CD8-positive, alpha-beta memory T cell (primary cell): ENCODE results near the gene DNAH8. TPM values are rescaled to one million over a fixed set of nuclear protein-coding genes. Genes with fewer than 3 reads are reported as not detected.

Experiments
- CTCF ChIA-PET: fragments of 350-600 bp; sonication (Branson Sonifier 250); formaldehyde crosslinking; loops from one replicate; lab custom pipeline; 2021; ENCODE audit warnings: antibody characterized with exemption; lab: Charles Lee
- POLR2A ChIA-PET: fragments of 350-600 bp; sonication (Branson Sonifier 250); formaldehyde crosslinking; loops from one replicate; lab custom pipeline; 2021; ENCODE audit warnings: antibody characterized with exemption; lab: Charles Lee
- DNase-seq, 5 donors: peaks; one replicate each; pipeline versions ENCODE4 v3.0.0 to v3.0.0-alpha.2; 2020 to 2022; ENCODE audit warnings: mixed read lengths in 1 of 5
- H3K27ac ChIP-seq: one replicate; pipeline ENCODE4 v1.7.0; 2013; ENCODE audit warnings: low read depth, mild to moderate bottlenecking, low read length, moderate library complexity
- H3K27me3 ChIP-seq: 2 replicates; pipeline ENCODE4 v1.7.0; 2013; ENCODE audit warnings: low read length, mild to moderate bottlenecking; ENCODE audit not compliant: insufficient read depth, poor library complexity, severe bottlenecking
- H3K36me3 ChIP-seq: 2 replicates; pipeline ENCODE4 v1.7.0; 2013; ENCODE audit warnings: mild to moderate bottlenecking, low read length, moderate library complexity; ENCODE audit not compliant: insufficient read depth
- H3K4me1 ChIP-seq: 2 replicates; pipeline ENCODE4 v1.7.0; 2013; ENCODE audit warnings: mild to moderate bottlenecking, low read length, moderate library complexity; ENCODE audit not compliant: insufficient read depth
- H3K4me3 ChIP-seq: 2 replicates; pipeline ENCODE4 v1.7.0; 2013; ENCODE audit warnings: mild to moderate bottlenecking, low read length
- H3K9me3 ChIP-seq: 2 replicates; pipeline ENCODE4 v1.7.0; 2013; ENCODE audit warnings: mild to moderate bottlenecking, low read length
- H3K27ac Mint-ChIP-seq, 8 donors: one replicate each; pipeline ENCODE4 v1.8.0; 2020 to 2021; ENCODE audit warnings: mixed read lengths in 8 of 8, mild to moderate bottlenecking in 6 of 8, inconsistent platforms in 3 of 8, moderate library complexity in 3 of 8
- H3K27me3 Mint-ChIP-seq, 2 donors: one replicate each; pipeline ENCODE4 v1.8.0; 2020 to 2021; ENCODE audit warnings: mixed read lengths in 2 of 2, mild to moderate bottlenecking in 1 of 2, moderate library complexity in 1 of 2
- H3K36me3 Mint-ChIP-seq, 3 donors: one replicate each; pipeline ENCODE4 v1.8.0; 2020 to 2021; ENCODE audit warnings: mixed read lengths in 3 of 3, inconsistent platforms in 1 of 3, mild to moderate bottlenecking in 1 of 3
- H3K4me1 Mint-ChIP-seq, 3 donors: one replicate each; pipeline ENCODE4 v1.8.0; 2020 to 2021; ENCODE audit warnings: mixed read lengths in 3 of 3, inconsistent platforms in 1 of 3, mild to moderate bottlenecking in 1 of 3
- H3K4me3 Mint-ChIP-seq, 7 donors: one replicate each; pipeline ENCODE4 v1.8.0; 2020 to 2021; ENCODE audit warnings: mixed read lengths in 7 of 7, mild to moderate bottlenecking in 6 of 7, moderate library complexity in 4 of 7, inconsistent platforms in 2 of 7
- H3K9me3 Mint-ChIP-seq, 5 donors: one replicate each; pipeline ENCODE4 v1.8.0; 2020 to 2022; ENCODE audit warnings: mixed read lengths in 5 of 5, mild to moderate bottlenecking in 3 of 5, moderate library complexity in 2 of 5, inconsistent platforms in 1 of 5
- polyA plus RNA-seq: library from polyadenylated mRNA; unstranded; fragments of 300-500 nt; fragmentation: Illumina TruSeq; gene quantifications from one replicate; pipeline ENCODE4 v1.2.3, GENCODE V29; 2021
- total RNA-seq, 2 experiments: library from RNA; stranded (reverse); gene quantifications; one replicate each; pipeline ENCODE4 v1.2.3, GENCODE V29; 2021

DNAH8 gene
- total and polyA plus RNA-seq, 3 experiments from 2014 or later, result 0.11 to 0.20 TPM; not detected in 1

DNA sequence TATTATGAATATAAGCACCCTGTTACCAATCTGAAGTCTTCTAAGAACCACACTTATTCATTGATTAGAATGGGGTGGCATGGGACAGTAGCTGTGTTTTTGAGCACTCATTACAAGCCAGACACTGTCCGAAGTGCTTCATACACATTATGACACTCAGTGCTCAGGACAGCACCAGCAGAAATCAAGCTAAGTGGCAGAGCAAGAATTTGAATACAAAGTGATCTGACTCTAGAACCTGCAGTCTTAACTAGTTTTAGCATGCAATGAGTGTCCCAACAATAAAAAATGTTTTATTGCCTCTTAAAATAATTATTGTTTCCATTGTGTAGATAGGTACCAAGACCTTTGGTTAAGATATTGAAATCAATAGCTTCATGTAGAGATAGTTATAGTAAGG is 294.4 kb downstream of the DNAH8 start:
- Histone ChIP-seq H3K4me3 (no peak overlapping the region), H3K36me3 (no peaks in the 10 kb centered on the region), H3K27me3 (no peaks in the 10 kb centered on the region), H3K4me1 (no peaks in the 10 kb centered on the region), H3K27ac (no peak overlapping the region), H3K9me3 (no peaks in the 10 kb centered on the region)
- Mint-ChIP-seq H3K27ac (no peak overlapping the region), H3K4me1 (no peaks in the 10 kb centered on the region), H3K9me3 (no peaks in the 10 kb centered on the region), H3K4me3 (no peak overlapping the region), H3K36me3 (no peaks in the 10 kb centered on the region), H3K27me3 (peaks cover 19 to 77% of the 10 kb centered on the region in 2 donors)
- CTCF ChIA-PET, result interaction anchor here (1.0 kb wide), 1 partner anchor 13 kb away, joined by 3 read pairs; no protein-coding TSS in a partner anchor
- no peak for DNase-seq
- POLR2A ChIA-PET, result no interaction called here

DNA sequence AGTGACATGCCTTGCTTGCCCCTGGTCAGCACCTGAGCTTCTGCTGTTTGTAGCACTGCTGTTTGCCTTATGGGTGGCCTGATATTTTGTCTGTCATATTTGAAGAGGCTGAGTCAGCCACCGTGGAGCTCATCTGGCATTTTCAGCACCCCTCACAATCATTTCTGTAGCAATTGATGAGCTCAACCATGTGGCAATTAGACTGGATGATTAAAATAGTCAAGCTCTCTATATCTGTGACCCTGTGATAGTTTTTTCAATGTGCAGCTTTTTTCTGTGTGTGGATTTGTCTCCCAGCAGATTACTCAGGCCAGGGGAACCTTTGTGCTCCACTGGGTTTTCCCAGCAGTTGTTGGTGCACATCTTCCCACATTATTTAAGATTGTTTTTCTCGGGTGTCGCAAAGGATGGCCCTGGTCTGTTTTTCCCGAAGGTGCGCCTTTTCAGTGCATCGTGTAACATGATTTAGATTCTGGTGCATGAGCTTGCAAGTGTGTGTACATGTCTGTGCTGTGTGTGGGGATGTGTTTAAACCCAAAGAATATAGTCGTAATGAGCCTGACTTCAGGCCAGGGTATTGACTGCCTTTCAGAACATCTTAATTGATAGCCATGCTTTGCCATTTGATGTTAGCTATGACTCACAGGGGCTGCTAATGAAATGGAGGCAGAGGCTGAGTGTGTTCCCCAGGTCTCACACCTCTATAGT is 301.9 kb downstream of the DNAH8 start:
- H3K9me3 ChIP-seq, result no peaks in the 10 kb centered on the region
- no peak overlapping the region for H3K27ac ChIP-seq
- H3K27me3 ChIP-seq, result no peaks in the 10 kb centered on the region
- H3K4me1 Mint-ChIP-seq, result no peaks in the 10 kb centered on the region
- no peaks in the 10 kb centered on the region for H3K36me3 Mint-ChIP-seq
- no peaks in the 10 kb centered on the region for H3K4me1 ChIP-seq
- no peak overlapping the region for H3K4me3 ChIP-seq
- no peak for DNase-seq
- H3K36me3 ChIP-seq, result no peaks in the 10 kb centered on the region
- no peaks in the 10 kb centered on the region for H3K9me3 Mint-ChIP-seq
- ChIA-PET CTCF (interaction anchor here (1.8 kb wide), 1 partner anchor 13 kb away, joined by 4 read pairs; no protein-coding TSS in a partner anchor), POLR2A (no interaction called here)
- no peak overlapping the region for H3K27ac Mint-ChIP-seq
- H3K27me3 Mint-ChIP-seq, result peaks cover 7 to 32% of the 10 kb centered on the region in 2 donors
- H3K4me3 Mint-ChIP-seq, result no peak overlapping the region

DNA sequence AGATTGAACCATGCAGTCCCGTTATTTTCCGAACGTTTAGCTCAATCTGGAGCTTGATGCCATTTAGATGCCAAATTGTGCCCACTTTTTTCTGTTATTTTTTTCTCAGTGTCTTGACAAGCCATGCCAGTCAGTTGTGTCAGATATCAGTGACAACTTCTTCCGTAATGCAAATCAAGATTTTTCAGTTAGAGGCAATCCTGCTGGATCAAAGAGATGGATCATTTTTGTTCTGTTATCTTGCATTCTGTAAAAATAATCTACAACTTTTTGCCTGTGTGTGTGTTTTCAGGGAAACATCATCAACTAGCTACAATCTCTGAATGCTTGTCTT is 302.4 kb downstream of the DNAH8 start:
- ChIA-PET CTCF (interaction anchor here (1.8 kb wide), 1 partner anchor 14 kb away, joined by 4 read pairs; no protein-coding TSS in a partner anchor), POLR2A (no interaction called here)
- Mint-ChIP-seq H3K9me3 (no peaks in the 10 kb centered on the region), H3K4me1 (no peaks in the 10 kb centered on the region), H3K27me3 (peaks cover 7 to 28% of the 10 kb centered on the region in 2 donors), H3K27ac (no peak overlapping the region), H3K4me3 (no peak overlapping the region), H3K36me3 (no peaks in the 10 kb centered on the region)
- no peak overlapping the region for H3K27ac ChIP-seq
- H3K36me3 ChIP-seq, result no peaks in the 10 kb centered on the region
- no peaks in the 10 kb centered on the region for H3K9me3 ChIP-seq
- DNase-seq, result no peak
- H3K27me3 ChIP-seq, result no peaks in the 10 kb centered on the region
- no peaks in the 10 kb centered on the region for H3K4me1 ChIP-seq
- H3K4me3 ChIP-seq, result no peak overlapping the region

DNA sequence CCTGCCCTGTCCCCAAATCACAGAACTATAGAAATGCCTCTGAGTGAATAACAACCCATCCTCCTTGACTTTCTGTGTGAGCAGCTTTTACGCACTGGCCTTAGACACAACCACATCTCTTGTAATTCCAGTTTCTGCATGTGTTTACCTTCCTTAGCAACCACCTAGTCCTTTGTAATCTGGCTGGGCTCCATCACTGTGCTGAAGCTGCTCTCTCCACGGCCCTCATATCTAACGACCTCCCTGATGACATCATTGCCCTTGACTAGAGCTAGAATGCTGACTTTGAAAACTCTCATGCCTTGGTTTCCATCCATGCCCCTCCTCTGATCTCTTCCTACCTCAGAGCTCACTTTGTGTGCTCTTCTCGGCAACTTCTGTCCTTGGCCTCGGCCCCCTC is 303.0 kb downstream of the DNAH8 start:
- CTCF ChIA-PET, result interaction anchor here (1.8 kb wide), 1 partner anchor 14 kb away, joined by 4 read pairs; no protein-coding TSS in a partner anchor
- Mint-ChIP-seq H3K27me3 (peaks cover 9 to 25% of the 10 kb centered on the region in 2 donors), H3K4me1 (no peaks in the 10 kb centered on the region), H3K4me3 (no peak overlapping the region), H3K36me3 (no peaks in the 10 kb centered on the region), H3K27ac (no peak overlapping the region), H3K9me3 (no peaks in the 10 kb centered on the region)
- DNase-seq, result no peak
- Histone ChIP-seq H3K9me3 (no peaks in the 10 kb centered on the region), H3K27ac (no peak overlapping the region), H3K4me1 (no peaks in the 10 kb centered on the region), H3K4me3 (no peak overlapping the region), H3K27me3 (no peaks in the 10 kb centered on the region), H3K36me3 (no peaks in the 10 kb centered on the region)
- POLR2A ChIA-PET, result no interaction called here

DNA sequence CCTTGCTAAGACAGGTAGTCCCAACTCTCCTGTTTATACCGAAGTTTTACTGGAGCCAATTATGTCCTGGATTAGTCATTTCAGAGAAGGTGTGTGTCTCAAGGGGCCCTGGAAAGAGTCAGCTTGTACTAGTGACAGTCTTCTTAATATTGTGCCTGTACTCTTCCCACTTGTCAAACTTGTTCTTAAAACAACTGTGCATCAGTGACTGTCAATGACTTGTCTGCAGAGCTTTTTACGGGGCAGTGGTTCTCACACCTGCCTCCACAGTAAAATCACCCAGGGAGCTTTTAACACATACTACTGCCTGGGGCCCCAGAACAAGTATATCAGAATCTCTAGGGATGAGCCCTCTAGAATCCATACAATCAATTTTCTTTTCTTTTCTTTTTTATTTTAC is 305.0 kb downstream of the DNAH8 start:
- Histone ChIP-seq H3K4me1 (no peaks in the 10 kb centered on the region), H3K4me3 (no peak overlapping the region), H3K36me3 (no peaks in the 10 kb centered on the region), H3K9me3 (no peaks in the 10 kb centered on the region), H3K27me3 (no peaks in the 10 kb centered on the region), H3K27ac (no peak overlapping the region)
- ChIA-PET POLR2A (no interaction called here), CTCF (no interaction called here)
- no peak overlapping the region for H3K27ac Mint-ChIP-seq
- H3K27me3 Mint-ChIP-seq, result peaks cover 3 to 15% of the 10 kb centered on the region in 2 donors
- no peaks in the 10 kb centered on the region for H3K4me1 Mint-ChIP-seq
- no peak overlapping the region for H3K4me3 Mint-ChIP-seq
- no peak for DNase-seq
- H3K36me3 Mint-ChIP-seq, result no peaks in the 10 kb centered on the region
- H3K9me3 Mint-ChIP-seq, result no peaks in the 10 kb centered on the region

DNA sequence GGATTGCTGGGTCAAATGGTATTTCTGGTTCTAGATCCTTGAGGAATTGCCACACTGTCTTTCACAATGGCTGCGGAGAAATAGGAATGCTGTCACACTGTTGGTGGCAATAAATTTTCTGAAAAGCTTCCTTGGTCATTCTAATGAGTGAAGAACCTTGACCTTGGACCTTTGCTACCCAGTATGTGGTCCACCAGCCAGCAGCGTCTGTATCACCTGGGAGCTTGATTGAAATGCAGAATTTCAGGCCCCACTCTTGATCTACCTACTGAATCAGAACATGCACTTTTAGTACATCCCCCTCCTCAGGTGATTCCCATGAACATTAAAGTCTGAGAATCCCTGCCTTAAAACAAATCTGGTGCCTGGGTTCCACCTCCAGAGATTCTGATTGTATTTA is 305.9 kb downstream of the DNAH8 start:
- no peaks in the 10 kb centered on the region for H3K4me1 Mint-ChIP-seq
- DNase-seq, result no peak
- no peak overlapping the region for H3K4me3 ChIP-seq

DNA sequence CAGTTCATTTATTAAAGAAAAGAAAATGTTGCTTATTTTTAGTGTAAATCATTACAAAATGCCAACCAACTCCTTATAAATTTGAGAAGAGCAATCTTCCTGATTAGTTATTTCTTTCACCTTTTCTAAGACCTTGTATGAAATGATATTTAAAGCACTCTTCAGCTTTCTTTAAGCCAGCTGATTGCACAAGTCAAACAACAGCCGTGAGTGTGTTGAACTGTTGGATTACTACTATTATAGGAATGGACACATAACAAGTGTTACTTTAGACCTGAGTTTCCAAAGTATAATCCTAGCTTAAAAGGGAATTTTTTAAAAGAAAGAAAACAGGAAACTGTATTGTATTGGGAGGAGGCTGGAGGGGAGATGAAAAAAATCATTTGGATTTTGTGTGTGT is 306.7 kb downstream of the DNAH8 start:
- H3K9me3 ChIP-seq, result no peaks in the 10 kb centered on the region
- Mint-ChIP-seq H3K4me1 (no peaks in the 10 kb centered on the region), H3K36me3 (no peaks in the 10 kb centered on the region), H3K27ac (no peak overlapping the region), H3K9me3 (no peaks in the 10 kb centered on the region), H3K27me3 (peaks cover 3 to 11% of the 10 kb centered on the region in 2 donors), H3K4me3 (no peak overlapping the region)
- ChIA-PET POLR2A (no interaction called here), CTCF (no interaction called here)
- no peak overlapping the region for H3K4me3 ChIP-seq
- no peak overlapping the region for H3K27ac ChIP-seq
- no peaks in the 10 kb centered on the region for H3K4me1 ChIP-seq
- no peaks in the 10 kb centered on the region for H3K27me3 ChIP-seq
- H3K36me3 ChIP-seq, result no peaks in the 10 kb centered on the region
- no peak for DNase-seq

More for the DNA sequence above, 305.9 kb downstream of the DNAH8 start:
- Histone ChIP-seq H3K9me3 (no peaks in the 10 kb centered on the region), H3K36me3 (no peaks in the 10 kb centered on the region), H3K4me1 (no peaks in the 10 kb centered on the region), H3K27ac (no peak overlapping the region), H3K27me3 (no peaks in the 10 kb centered on the region)
- ChIA-PET CTCF (no interaction called here), POLR2A (no interaction called here)
- Mint-ChIP-seq H3K27ac (no peak overlapping the region), H3K36me3 (no peaks in the 10 kb centered on the region), H3K4me3 (no peak overlapping the region), H3K9me3 (no peaks in the 10 kb centered on the region), H3K27me3 (peaks cover 3 to 14% of the 10 kb centered on the region in 2 donors)

DNA sequence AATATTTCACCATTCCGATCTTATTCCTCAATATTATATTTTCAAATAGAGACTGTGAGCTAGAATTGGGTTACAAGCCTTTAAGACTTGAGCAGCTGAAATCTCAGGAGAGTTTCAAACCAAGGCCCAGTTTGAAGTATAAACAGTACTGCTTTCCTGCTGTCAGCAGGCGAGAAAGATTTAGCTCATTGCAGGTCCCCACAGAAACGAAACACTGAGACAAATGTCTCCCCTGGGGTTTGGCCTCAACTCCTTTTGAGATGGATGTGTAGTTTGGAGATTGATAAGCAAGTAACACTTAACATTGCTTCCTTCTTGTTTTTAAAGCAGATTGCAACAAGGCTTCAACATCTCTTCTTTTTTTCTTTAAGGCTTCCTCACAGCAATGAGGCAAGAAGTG is 311.1 kb downstream of the DNAH8 start:
- Histone ChIP-seq H3K4me3 (no peak overlapping the region), H3K36me3 (no peaks in the 10 kb centered on the region), H3K27ac (no peak overlapping the region), H3K9me3 (no peaks in the 10 kb centered on the region), H3K4me1 (no peaks in the 10 kb centered on the region), H3K27me3 (no peaks in the 10 kb centered on the region)
- DNase-seq, result no peak
- no peak overlapping the region for H3K27ac Mint-ChIP-seq
- ChIA-PET POLR2A (interaction anchor here (0.6 kb wide), 1 partner anchor 97 kb away, joined by 3 read pairs; no protein-coding TSS in a partner anchor), CTCF (no interaction called here)
- peaks cover 7 to 30% of the 10 kb centered on the region in 2 donors for H3K27me3 Mint-ChIP-seq
- H3K36me3 Mint-ChIP-seq, result no peaks in the 10 kb centered on the region
- H3K9me3 Mint-ChIP-seq, result no peaks in the 10 kb centered on the region
- no peak overlapping the region for H3K4me3 Mint-ChIP-seq
- no peaks in the 10 kb centered on the region for H3K4me1 Mint-ChIP-seq
